Activated CD4-positive, alpha-beta T cell treated with anti-CD3 and anti-CD28 coated beads, Interleukin-2, amount 10 ng/mL, durations not matched to agents 7 days and 5 days (primary cell): Measurements from ENCODE around the gene SLC27A1. TPM values are rescaled to one million over a fixed set of nuclear protein-coding genes. Genes with fewer than 3 reads are reported as not detected.

Source experiments
- CTCF ChIA-PET: fragments of 350-600 bp; sonication (Branson Sonifier 250); formaldehyde crosslinking; loops from one replicate; lab custom pipeline; 2021; ENCODE audit warnings: antibody characterized with exemption; lab: Charles Lee
- POLR2A ChIA-PET: fragments of 350-600 bp; sonication (Branson Sonifier 250); formaldehyde crosslinking; loops from one replicate; lab custom pipeline; 2021; ENCODE audit warnings: antibody characterized with exemption; lab: Charles Lee
- DNase-seq: peaks from one replicate; pipeline ENCODE4 v3.0.0-alpha.2; 2020
- H3K27ac Mint-ChIP-seq: one replicate; pipeline ENCODE4 v1.8.0; 2021; ENCODE audit warnings: mild to moderate bottlenecking, moderate library complexity, mixed read lengths
- H3K27me3 Mint-ChIP-seq: one replicate; pipeline ENCODE4 v1.8.0; 2021; ENCODE audit warnings: mixed read lengths
- H3K36me3 Mint-ChIP-seq: one replicate; pipeline ENCODE4 v1.8.0; 2021; ENCODE audit warnings: low read depth, mixed read lengths
- H3K4me1 Mint-ChIP-seq: one replicate; pipeline ENCODE4 v1.8.0; 2021; ENCODE audit warnings: mixed read lengths
- H3K4me3 Mint-ChIP-seq: one replicate; pipeline ENCODE4 v1.8.0; 2021; ENCODE audit warnings: mild to moderate bottlenecking, moderate library complexity, mixed read lengths
- H3K9me3 Mint-ChIP-seq: one replicate; pipeline ENCODE4 v1.8.0; 2021; ENCODE audit warnings: mixed read lengths
- total RNA-seq, 2 experiments: library from RNA; stranded (reverse); gene quantifications; one replicate each; pipeline ENCODE4 v1.2.3, GENCODE V29; 2021

The SLC27A1 gene
- total RNA-seq, 2 experiments from 2014 or later: 2.1 to 2.8 TPM

DNA sequence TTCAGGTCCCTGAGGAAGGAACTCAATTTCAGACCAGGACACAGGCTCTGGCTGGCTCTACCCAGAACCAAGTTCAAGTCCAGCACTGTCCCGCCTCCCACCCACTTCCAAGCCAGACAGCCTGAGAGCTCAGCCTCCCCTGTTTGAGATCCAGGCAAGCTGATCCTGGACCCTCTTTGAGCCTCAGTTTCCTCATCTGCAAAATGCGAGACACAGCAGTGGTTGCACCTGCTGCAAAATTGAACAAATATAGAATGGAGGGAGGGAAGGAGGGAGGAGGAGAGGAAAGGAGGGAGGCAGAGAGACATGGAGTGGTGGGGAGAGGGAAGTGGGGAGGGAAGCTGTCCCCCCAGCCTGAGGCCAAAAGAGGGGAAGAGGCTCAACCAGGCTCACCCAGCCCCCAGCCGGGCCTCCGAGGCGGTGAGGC is 22.6 kb upstream of the SLC27A1 start:
- Mint-ChIP-seq H3K4me3 (no peak overlapping the region), H3K27ac (no peak overlapping the region), H3K4me1 (peaks cover 19% of the 10 kb centered on the region), H3K36me3 (no peaks in the 10 kb centered on the region), H3K27me3 (peaks cover 24% of the 10 kb centered on the region), H3K9me3 (no peaks in the 10 kb centered on the region)
- POLR2A ChIA-PET: no interaction called here
- no peak for DNase-seq
- CTCF ChIA-PET: interaction anchor here (1.1 to 1.4 kb wide), 2 partner anchors 21 to 23 kb away, joined by 3 to 4 read pairs; no protein-coding TSS in a partner anchor

DNA sequence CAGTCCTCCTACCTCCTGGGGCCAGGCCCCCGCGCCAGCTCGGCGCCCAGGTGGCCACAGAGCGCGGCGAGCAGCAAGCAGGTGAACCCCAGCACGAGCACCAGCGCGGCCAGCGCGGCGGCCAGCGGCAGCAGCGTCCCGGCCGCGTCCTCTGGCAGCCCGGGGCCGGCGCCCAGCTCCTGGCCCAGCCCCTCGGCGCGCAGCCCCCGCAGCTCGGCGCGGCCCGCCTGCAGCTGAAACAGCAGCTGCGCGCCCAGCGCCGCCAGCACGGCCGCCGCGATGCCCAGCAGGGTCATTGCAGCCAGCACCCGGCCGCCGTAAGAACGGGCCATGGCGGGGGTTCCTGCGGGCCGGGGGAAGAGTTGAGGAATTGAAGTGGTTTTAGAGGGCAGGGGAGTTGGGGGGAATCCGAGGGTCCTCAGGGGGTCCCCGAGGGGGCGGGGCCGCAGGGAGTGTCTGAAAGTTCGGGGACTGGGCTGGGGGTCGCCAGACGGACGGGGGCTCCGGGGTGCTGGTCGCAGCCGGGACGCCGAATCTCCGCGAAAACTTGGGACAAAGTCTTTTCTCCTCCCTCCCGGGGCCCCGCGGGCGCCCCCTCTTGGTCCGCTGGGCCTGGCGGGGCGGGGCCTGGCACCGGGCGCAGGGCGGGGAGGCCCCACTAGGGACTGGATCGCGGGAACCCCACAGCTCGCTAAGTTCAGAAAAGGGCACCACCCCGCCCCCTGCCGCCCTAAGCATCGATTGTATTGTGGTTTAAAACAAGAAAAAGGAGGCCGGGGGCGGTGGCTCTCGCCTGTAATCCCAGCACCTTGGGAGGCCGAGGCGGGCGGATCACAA is 22.0 kb upstream of the SLC27A1 start, which contains the start of gene TMEM221:
Gene TMEM221, minus strand, starts transcription at position 538 of the 837 bp plus-strand sequence. Its CDS starts 206 bp downstream, at position 332.
- H3K4me3 Mint-ChIP-seq: no peak within 1 kb of the TSS

DNA sequence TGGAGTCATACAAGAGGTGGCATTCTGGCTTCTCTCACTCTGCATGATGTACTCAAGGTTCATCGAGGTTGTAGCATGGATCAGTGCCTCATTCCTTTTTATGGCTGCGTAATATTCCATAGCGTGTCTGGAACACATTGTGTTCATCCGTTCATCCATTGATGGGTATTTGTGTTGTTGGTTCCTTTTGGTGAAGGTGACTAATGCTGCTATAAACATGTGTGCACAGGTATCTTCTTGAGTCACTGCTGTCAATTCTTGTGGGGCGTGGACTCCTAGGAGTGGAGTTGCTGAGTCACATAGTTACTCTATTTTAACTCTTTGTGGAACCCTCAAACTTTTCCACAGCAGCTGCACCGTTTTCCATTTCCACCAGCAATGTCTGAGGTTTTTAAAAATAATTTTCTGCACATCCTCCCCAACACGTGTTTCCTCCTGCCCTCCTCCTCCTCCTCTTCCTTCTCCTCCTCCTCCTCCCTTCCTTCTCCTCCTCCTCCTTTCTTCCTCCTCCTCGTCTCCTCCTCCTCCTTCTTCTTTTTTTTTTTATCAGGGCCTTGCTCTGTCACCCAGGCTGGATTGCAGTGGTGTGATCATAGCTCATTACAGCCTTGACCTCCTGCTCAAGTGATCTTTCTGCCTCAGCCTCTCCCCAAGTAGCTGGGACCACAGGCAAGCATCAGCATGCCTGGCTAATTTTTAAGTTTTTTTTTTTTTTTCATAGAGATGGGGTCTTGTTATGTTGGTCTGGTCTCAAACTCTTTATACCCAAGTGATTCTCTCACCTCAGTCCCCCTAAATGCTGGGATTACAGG is 19.9 kb upstream of the SLC27A1 start:
- Mint-ChIP-seq H3K27me3 (peaks cover 37% of the 10 kb centered on the region), H3K36me3 (peaks cover 2% of the 10 kb centered on the region), H3K27ac (peak overlapping the region; percentile 26), H3K9me3 (peaks cover 3% of the 10 kb centered on the region), H3K4me1 (peaks cover 19% of the 10 kb centered on the region), H3K4me3 (no peak overlapping the region)
- peak; percentile 35 for DNase-seq
- POLR2A ChIA-PET: no interaction called here
- CTCF ChIA-PET: interaction anchor here (1.3 kb wide), 1 partner anchor 14 kb away, joined by 3 read pairs; no protein-coding TSS in a partner anchor

More for the DNA sequence above, 22.0 kb upstream of the SLC27A1 start, which contains the start of gene TMEM221:
- DNase-seq: peak; percentile 47
- no peak within 1 kb of the TSS for H3K27ac Mint-ChIP-seq
- H3K27me3 Mint-ChIP-seq: peaks cover 24% of the 10 kb centered on the region
- H3K36me3 Mint-ChIP-seq: peaks cover 1% of the 10 kb centered on the region
- ChIA-PET CTCF (interaction anchor here (0.6 to 1.4 kb wide), 3 partner anchors 22 to 597 kb away, joined by 3 to 4 read pairs (median 3); no protein-coding TSS in a partner anchor), POLR2A (no interaction called here)
- peaks cover 2% of the 10 kb centered on the region for H3K9me3 Mint-ChIP-seq
- H3K4me1 Mint-ChIP-seq: peaks cover 19% of the 10 kb centered on the region

DNA sequence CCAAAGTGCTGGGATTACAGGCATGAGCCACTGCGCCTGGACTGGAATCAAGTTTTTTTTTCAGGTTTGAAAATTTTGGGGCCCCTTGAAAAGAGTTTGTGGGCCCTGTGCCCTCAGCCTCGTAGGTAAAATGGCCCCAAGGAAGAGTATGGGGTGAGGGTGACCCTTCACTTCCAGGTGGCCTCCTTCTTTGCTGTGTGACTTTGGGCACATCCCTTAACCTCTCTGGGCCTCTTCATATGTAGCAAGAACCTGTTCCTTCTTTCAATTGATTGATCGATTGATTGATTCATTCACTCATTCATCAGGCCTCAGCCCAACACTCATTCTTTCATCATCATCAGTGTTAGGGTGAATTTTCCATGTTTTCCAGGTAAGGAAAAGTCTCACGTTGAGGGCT is 18.5 kb upstream of the SLC27A1 start:
- peaks cover 2% of the 10 kb centered on the region for H3K36me3 Mint-ChIP-seq
- peaks cover 3% of the 10 kb centered on the region for H3K9me3 Mint-ChIP-seq
- POLR2A ChIA-PET: no interaction called here
- CTCF ChIA-PET: no interaction called here
- H3K27ac Mint-ChIP-seq: no peak overlapping the region
- peaks cover 46% of the 10 kb centered on the region for H3K27me3 Mint-ChIP-seq
- H3K4me3 Mint-ChIP-seq: no peak overlapping the region
- DNase-seq: no peak
- peaks cover 19% of the 10 kb centered on the region for H3K4me1 Mint-ChIP-seq

DNA sequence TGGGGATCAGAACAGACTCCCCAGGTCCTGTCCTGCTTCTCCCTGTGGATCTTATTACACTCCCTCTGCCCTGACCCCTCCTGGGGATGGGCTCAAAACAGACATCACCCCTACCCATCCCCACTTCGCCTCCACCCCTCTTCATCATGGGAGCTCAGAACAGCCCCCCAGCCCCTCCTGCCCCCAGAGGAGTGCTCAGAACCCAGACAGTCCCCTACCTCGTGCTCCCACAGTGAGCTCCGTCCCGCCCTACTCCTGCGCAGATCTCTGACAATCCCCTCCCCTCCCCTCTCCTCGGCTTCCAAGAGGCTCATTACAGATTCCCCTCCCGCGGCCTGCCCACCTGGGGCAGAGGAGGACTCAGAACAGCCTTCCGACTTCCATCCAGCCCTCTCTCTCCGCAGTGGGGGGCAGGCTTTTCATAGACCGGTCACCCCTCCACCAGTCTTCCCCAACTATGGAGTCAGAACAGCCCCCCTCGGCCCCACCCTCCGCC is 15.7 kb upstream of the SLC27A1 start:
- H3K27ac Mint-ChIP-seq: no peak overlapping the region
- H3K4me3 Mint-ChIP-seq: no peak overlapping the region
- POLR2A ChIA-PET: no interaction called here
- CTCF ChIA-PET: interaction anchor here (0.6 to 1.4 kb wide), 3 partner anchors 10 to 40 kb away, joined by 3 to 8 read pairs (median 4); no protein-coding TSS in a partner anchor
- peaks cover 2% of the 10 kb centered on the region for H3K36me3 Mint-ChIP-seq
- no peak for DNase-seq
- H3K9me3 Mint-ChIP-seq: peaks cover 3% of the 10 kb centered on the region
- peaks cover 44% of the 10 kb centered on the region for H3K27me3 Mint-ChIP-seq
- peaks cover 13% of the 10 kb centered on the region for H3K4me1 Mint-ChIP-seq

DNA sequence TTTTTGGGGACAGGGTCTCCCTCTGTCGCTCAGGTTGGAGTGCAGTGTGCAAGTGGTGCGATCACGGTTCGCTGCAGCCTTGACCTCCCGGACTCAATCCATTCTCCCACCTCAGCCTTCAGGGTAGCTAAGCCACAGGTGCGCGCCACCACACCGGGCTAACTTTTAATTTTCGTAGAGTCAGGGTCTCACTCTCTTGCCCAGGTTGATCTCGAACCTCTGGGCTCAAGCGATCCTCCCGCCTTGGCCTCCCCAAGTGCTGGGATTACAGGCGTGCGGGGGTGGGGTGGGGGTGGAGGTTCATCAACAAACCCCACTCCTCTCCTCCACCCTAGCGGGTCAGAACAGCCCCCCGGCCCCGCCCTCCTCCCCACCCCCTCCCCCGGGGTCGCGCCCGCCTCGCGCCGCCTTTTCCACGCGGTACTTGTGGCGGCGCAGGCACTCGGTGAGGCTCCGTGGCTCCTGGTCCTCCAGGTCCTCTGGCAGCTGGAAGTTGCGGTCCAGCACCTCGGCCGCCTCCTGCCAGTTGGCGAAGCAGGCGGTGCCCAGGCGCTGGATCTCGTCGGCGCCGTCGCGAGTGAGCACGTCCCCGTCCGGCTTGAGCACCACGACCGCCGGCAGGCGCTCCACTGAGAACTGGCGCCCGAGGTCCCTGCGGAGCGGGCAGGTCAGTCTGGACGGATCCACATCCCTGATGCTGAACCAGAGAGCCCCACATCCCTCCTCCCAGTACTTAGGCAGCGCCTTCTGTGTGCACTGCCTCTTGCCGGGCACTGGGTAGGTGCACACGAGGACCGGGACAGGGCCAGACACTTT is 14.8 kb upstream of the SLC27A1 start:
- POLR2A ChIA-PET: no interaction called here
- CTCF ChIA-PET: interaction anchor here (0.6 to 1.4 kb wide), 2 partner anchors 9 to 236 kb away, joined by 6 to 8 read pairs; no protein-coding TSS in a partner anchor
- Mint-ChIP-seq H3K27me3 (peaks cover 36% of the 10 kb centered on the region), H3K9me3 (peaks cover 3% of the 10 kb centered on the region), H3K4me1 (peaks cover 5% of the 10 kb centered on the region), H3K27ac (no peak overlapping the region), H3K4me3 (no peak overlapping the region), H3K36me3 (peaks cover 2% of the 10 kb centered on the region)
- DNase-seq: no peak

DNA sequence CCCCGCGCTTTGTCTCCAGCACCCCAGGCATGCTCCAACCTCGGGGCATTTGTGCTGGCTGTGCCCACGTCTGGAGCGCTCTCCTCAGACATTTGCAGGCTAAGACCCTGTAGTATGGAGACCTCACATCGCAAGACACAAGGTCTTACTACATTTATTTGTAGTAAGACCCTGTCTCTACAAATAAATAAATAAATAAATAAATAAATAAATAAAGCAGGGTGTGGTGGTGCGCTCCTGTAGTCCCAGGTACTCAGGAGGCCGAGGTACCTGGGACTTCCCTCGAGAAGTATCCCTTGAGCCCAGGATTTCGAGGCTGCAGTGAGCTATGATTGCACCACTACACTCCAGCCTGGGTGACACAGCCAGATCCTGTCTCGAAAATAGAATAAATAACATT is 14.2 kb upstream of the SLC27A1 start:
- Mint-ChIP-seq H3K27me3 (peaks cover 36% of the 10 kb centered on the region), H3K4me1 (no peaks in the 10 kb centered on the region), H3K9me3 (peaks cover 3% of the 10 kb centered on the region), H3K36me3 (peaks cover 2% of the 10 kb centered on the region), H3K27ac (no peak overlapping the region), H3K4me3 (no peak overlapping the region)
- DNase-seq: no peak
- CTCF ChIA-PET: no interaction called here
- POLR2A ChIA-PET: no interaction called here

DNA sequence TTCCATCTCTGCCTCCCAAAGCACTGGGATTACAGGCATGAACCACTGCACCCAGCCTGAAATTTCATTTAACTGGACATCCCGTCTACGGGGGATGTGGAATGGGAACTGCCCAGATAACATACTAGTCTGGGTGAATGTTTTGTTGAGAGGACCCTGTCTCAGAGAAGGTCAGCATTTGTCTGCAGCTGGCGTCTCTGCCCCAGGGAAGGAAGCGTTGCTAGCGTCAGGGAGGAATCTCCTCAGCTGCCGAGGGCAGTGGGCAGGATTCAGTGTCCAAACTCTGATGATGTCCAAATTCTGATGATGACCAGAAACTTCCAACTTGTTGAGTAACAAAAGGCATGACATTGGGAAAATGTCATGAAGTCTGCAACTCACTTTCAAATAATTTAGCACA is 12.7 kb upstream of the SLC27A1 start:
- no peaks in the 10 kb centered on the region for H3K4me1 Mint-ChIP-seq
- H3K27me3 Mint-ChIP-seq: peaks cover 32% of the 10 kb centered on the region
- H3K9me3 Mint-ChIP-seq: peaks cover 3% of the 10 kb centered on the region
- peaks cover 2% of the 10 kb centered on the region for H3K36me3 Mint-ChIP-seq
- CTCF ChIA-PET: interaction anchor here (0.6 kb wide), 1 partner anchor 202 kb away, joined by 4 read pairs; no protein-coding TSS in a partner anchor
- POLR2A ChIA-PET: no interaction called here
- H3K27ac Mint-ChIP-seq: no peak overlapping the region
- DNase-seq: no peak
- no peak overlapping the region for H3K4me3 Mint-ChIP-seq

DNA sequence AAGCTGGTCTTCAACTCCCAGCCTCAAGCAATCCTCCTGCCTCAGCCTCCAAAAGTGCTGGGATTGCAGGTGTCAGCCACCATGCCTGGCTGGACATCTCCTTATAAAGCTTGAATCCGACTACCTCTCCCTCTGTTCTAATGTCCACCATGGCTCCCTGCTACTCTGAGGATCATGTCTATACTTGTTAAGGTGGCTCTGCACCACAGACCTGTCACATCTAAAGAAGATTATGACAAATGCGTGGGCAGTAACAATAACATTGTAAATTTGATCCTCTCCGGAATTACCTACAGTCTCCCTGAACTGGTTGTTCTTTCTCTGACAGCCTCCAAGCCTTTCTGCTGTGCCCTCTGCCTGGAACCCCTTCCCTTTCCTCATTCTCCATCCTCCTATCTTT is 11.4 kb upstream of the SLC27A1 start:
- Mint-ChIP-seq H3K36me3 (no peaks in the 10 kb centered on the region), H3K4me3 (no peak overlapping the region), H3K27ac (no peak overlapping the region), H3K4me1 (no peaks in the 10 kb centered on the region), H3K27me3 (peaks cover 29% of the 10 kb centered on the region), H3K9me3 (no peaks in the 10 kb centered on the region)
- DNase-seq: no peak
- ChIA-PET CTCF (interaction anchor here (0.6 kb wide), 1 partner anchor 85 kb away, joined by 4 read pairs; no protein-coding TSS in a partner anchor), POLR2A (no interaction called here)

DNA sequence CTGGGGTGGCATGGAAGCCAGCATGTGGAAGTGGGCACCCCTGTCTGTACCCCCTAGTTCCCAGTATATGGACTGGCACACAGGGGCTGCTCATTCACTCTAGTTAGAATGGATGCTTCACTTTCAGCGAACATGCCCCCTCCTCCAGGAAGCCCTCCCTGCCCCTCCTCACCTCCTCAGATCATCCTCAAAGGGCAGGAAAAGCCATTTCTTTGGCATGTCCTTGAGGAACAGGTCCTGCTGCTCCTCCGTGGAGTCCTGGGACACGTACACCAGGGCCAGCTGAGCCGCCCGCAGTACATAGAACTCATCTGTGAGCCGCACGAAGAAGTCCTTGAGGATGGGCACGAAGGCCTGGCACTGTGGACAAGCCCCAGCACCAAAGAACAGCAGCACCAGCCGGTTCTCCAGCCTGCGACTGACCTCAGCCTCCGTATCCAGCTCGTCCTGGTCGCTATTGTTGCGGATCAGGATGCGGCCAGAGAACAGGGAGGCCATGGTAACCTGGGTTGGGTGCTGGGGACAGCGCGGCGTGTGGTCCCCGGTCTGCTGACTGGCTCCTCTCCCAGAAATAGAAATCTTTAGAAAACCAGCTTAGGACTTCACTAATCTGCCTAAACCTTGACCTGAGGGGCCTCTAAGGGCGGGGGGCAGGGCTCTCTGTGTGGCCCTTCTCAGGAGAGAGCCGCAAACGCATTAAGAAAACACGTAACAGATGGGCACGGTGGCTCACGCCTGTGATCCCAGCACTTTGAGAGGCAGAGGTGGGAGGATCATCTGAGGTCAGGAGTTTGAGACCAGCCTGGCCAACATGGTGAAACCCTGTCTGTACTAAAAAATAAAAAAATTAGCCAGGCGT is 9.7 kb upstream of the SLC27A1 start, which contains the start of gene NXNL1:
Gene NXNL1, minus strand, starts transcription at position 555 of the 859 bp plus-strand sequence. Its CDS starts 57 bp downstream, at position 498.
- H3K27ac Mint-ChIP-seq: no peak within 1 kb of the TSS
- ChIA-PET CTCF (no interaction called here), POLR2A (no interaction called here)
- no peaks in the 10 kb centered on the region for H3K4me1 Mint-ChIP-seq
- H3K9me3 Mint-ChIP-seq: no peaks in the 10 kb centered on the region
- no peak for DNase-seq
- H3K4me3 Mint-ChIP-seq: no peak within 1 kb of the TSS
- H3K27me3 Mint-ChIP-seq: peaks cover 21% of the 10 kb centered on the region
- H3K36me3 Mint-ChIP-seq: no peaks in the 10 kb centered on the region

DNA sequence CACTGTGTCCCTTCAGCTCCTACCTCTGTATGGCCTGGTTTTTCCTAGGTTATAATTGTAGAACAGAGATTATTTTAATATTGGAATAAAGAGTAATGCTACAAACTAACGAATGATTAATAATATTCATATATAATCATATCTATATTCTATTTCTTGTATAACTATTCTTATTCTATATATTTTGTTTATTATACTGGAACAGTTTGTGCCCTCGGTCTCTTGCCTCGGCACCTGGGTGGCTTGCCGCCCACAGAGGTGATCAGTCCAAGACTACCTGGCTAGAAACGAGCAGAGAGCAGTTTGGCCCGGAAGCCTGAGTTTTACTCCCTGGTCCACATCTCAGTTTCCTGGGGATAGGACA is 3.9 kb upstream of the SLC27A1 start:
- Mint-ChIP-seq H3K27ac (peak overlapping the region; percentile 31), H3K27me3 (peaks cover 10% of the 10 kb centered on the region), H3K4me1 (peaks cover 25% of the 10 kb centered on the region), H3K4me3 (no peak overlapping the region), H3K36me3 (no peaks in the 10 kb centered on the region), H3K9me3 (no peaks in the 10 kb centered on the region)
- CTCF ChIA-PET: interaction anchor here (0.6 to 2.6 kb wide), 7 partner anchors 30 to 240 kb away, joined by 3 to 7 read pairs (median 3); partner anchors contain the start of genes MVB12A and OCEL1
- DNase-seq: no peak
- POLR2A ChIA-PET: no interaction called here
